Measurements from ENCODE around the gene GRIN3A.

DNA sequence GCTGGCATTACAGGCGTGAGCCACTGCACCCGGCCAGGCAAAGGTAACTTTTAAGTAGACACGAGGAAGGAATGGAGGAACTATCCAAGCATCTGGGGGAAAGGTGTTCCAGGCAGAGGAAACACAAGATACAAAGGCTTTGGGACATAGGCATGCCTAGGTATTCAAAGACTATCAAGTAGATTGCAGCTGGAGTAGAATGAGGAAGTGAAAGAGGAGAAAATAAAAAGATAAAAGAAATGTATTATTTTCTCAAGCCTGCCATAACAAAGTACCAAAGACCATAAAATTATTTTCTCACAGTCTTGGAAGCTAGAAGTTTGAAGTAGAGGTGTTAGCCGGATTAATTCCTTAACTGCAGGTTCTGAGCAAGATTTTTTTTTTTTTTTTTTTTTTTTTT, 39.9 kb upstream of the GRIN3A start:
- TF ChIP-seq, protein P1, sequence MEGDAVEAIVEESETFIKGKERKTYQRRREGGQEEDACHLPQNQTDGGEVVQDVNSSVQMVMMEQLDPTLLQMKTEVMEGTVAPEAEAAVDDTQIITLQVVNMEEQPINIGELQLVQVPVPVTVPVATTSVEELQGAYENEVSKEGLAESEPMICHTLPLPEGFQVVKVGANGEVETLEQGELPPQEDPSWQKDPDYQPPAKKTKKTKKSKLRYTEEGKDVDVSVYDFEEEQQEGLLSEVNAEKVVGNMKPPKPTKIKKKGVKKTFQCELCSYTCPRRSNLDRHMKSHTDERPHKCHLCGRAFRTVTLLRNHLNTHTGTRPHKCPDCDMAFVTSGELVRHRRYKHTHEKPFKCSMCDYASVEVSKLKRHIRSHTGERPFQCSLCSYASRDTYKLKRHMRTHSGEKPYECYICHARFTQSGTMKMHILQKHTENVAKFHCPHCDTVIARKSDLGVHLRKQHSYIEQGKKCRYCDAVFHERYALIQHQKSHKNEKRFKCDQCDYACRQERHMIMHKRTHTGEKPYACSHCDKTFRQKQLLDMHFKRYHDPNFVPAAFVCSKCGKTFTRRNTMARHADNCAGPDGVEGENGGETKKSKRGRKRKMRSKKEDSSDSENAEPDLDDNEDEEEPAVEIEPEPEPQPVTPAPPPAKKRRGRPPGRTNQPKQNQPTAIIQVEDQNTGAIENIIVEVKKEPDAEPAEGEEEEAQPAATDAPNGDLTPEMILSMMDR (IDR thresholded peaks at IDR 0.05) = no peak
- no peak for TF ChIP-seq EP300 (IDR thresholded peaks at IDR 0.05; ENCODE audit: low read depth)
- TF ChIP-seq POLR2AphosphoS5 (IDR thresholded peaks at IDR 0.05) = no peak

Measured in transverse colon (tissue), 4 donors.